Measurements from ENCODE around the gene TIMD4.
"Not testable (repeated sequence)": the region's sequence is repeated elsewhere in the genome, so short reads cannot be mapped to it uniquely, and the experiment has no call there.

DNA sequence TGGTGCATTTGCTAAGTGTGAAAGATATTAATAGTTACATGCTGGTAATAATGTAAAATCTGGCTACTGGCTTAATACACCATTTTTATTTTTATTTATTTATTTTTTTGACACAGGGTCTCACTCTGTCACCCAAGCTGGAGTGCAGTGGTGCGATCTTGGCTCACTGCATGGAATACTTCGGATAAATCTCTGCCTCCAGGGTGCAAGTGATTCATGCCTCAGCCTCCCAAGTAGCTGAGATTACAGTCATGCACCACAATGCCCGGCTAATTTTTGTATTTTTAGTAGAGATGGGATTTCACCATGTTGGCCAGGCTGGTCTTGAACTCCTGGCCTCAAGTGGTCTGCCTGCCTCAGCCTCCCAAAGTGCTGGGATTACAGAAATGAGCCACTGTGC lies 4.4 kb upstream of the TIMD4 start:
- TF ChIP-seq, protein P1, sequence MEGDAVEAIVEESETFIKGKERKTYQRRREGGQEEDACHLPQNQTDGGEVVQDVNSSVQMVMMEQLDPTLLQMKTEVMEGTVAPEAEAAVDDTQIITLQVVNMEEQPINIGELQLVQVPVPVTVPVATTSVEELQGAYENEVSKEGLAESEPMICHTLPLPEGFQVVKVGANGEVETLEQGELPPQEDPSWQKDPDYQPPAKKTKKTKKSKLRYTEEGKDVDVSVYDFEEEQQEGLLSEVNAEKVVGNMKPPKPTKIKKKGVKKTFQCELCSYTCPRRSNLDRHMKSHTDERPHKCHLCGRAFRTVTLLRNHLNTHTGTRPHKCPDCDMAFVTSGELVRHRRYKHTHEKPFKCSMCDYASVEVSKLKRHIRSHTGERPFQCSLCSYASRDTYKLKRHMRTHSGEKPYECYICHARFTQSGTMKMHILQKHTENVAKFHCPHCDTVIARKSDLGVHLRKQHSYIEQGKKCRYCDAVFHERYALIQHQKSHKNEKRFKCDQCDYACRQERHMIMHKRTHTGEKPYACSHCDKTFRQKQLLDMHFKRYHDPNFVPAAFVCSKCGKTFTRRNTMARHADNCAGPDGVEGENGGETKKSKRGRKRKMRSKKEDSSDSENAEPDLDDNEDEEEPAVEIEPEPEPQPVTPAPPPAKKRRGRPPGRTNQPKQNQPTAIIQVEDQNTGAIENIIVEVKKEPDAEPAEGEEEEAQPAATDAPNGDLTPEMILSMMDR (conservative IDR thresholded peaks at IDR 0.05; ENCODE audit: low read depth in 2 of 2), result not testable (repeated sequence)
- not testable (repeated sequence) for TF ChIP-seq EZH2 (IDR thresholded peaks at IDR 0.05; ENCODE audit: low read depth, unreplicated experiment); NANOG (IDR thresholded peaks at IDR 0.05; ENCODE audit: borderline replicate concordance); ZNF331 (CRISPR knock-in tag; IDR thresholded peaks at IDR 0.05; ENCODE audit: low read depth); JUNB (IDR thresholded peaks at IDR 0.05; ENCODE audit: unreplicated experiment); STAT1 (IDR thresholded peaks at IDR 0.05; ENCODE audit: unreplicated experiment); POLR2AphosphoS5 (IDR thresholded peaks at IDR 0.05; ENCODE audit: low read depth); EZH2phosphoT487 (IDR thresholded peaks at IDR 0.05; ENCODE audit: unreplicated experiment); CREB1 (CRISPR knock-in tag; IDR thresholded peaks at IDR 0.05; ENCODE audit: low read depth); ZNF114 (CRISPR knock-in tag; IDR thresholded peaks at IDR 0.05)
- TF ChIP-seq, protein P2, sequence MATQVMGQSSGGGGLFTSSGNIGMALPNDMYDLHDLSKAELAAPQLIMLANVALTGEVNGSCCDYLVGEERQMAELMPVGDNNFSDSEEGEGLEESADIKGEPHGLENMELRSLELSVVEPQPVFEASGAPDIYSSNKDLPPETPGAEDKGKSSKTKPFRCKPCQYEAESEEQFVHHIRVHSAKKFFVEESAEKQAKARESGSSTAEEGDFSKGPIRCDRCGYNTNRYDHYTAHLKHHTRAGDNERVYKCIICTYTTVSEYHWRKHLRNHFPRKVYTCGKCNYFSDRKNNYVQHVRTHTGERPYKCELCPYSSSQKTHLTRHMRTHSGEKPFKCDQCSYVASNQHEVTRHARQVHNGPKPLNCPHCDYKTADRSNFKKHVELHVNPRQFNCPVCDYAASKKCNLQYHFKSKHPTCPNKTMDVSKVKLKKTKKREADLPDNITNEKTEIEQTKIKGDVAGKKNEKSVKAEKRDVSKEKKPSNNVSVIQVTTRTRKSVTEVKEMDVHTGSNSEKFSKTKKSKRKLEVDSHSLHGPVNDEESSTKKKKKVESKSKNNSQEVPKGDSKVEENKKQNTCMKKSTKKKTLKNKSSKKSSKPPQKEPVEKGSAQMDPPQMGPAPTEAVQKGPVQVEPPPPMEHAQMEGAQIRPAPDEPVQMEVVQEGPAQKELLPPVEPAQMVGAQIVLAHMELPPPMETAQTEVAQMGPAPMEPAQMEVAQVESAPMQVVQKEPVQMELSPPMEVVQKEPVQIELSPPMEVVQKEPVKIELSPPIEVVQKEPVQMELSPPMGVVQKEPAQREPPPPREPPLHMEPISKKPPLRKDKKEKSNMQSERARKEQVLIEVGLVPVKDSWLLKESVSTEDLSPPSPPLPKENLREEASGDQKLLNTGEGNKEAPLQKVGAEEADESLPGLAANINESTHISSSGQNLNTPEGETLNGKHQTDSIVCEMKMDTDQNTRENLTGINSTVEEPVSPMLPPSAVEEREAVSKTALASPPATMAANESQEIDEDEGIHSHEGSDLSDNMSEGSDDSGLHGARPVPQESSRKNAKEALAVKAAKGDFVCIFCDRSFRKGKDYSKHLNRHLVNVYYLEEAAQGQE (IDR thresholded peaks at IDR 0.05; ENCODE audit: unreplicated experiment), result not testable (repeated sequence)
- TF ChIP-seq, protein P3, sequence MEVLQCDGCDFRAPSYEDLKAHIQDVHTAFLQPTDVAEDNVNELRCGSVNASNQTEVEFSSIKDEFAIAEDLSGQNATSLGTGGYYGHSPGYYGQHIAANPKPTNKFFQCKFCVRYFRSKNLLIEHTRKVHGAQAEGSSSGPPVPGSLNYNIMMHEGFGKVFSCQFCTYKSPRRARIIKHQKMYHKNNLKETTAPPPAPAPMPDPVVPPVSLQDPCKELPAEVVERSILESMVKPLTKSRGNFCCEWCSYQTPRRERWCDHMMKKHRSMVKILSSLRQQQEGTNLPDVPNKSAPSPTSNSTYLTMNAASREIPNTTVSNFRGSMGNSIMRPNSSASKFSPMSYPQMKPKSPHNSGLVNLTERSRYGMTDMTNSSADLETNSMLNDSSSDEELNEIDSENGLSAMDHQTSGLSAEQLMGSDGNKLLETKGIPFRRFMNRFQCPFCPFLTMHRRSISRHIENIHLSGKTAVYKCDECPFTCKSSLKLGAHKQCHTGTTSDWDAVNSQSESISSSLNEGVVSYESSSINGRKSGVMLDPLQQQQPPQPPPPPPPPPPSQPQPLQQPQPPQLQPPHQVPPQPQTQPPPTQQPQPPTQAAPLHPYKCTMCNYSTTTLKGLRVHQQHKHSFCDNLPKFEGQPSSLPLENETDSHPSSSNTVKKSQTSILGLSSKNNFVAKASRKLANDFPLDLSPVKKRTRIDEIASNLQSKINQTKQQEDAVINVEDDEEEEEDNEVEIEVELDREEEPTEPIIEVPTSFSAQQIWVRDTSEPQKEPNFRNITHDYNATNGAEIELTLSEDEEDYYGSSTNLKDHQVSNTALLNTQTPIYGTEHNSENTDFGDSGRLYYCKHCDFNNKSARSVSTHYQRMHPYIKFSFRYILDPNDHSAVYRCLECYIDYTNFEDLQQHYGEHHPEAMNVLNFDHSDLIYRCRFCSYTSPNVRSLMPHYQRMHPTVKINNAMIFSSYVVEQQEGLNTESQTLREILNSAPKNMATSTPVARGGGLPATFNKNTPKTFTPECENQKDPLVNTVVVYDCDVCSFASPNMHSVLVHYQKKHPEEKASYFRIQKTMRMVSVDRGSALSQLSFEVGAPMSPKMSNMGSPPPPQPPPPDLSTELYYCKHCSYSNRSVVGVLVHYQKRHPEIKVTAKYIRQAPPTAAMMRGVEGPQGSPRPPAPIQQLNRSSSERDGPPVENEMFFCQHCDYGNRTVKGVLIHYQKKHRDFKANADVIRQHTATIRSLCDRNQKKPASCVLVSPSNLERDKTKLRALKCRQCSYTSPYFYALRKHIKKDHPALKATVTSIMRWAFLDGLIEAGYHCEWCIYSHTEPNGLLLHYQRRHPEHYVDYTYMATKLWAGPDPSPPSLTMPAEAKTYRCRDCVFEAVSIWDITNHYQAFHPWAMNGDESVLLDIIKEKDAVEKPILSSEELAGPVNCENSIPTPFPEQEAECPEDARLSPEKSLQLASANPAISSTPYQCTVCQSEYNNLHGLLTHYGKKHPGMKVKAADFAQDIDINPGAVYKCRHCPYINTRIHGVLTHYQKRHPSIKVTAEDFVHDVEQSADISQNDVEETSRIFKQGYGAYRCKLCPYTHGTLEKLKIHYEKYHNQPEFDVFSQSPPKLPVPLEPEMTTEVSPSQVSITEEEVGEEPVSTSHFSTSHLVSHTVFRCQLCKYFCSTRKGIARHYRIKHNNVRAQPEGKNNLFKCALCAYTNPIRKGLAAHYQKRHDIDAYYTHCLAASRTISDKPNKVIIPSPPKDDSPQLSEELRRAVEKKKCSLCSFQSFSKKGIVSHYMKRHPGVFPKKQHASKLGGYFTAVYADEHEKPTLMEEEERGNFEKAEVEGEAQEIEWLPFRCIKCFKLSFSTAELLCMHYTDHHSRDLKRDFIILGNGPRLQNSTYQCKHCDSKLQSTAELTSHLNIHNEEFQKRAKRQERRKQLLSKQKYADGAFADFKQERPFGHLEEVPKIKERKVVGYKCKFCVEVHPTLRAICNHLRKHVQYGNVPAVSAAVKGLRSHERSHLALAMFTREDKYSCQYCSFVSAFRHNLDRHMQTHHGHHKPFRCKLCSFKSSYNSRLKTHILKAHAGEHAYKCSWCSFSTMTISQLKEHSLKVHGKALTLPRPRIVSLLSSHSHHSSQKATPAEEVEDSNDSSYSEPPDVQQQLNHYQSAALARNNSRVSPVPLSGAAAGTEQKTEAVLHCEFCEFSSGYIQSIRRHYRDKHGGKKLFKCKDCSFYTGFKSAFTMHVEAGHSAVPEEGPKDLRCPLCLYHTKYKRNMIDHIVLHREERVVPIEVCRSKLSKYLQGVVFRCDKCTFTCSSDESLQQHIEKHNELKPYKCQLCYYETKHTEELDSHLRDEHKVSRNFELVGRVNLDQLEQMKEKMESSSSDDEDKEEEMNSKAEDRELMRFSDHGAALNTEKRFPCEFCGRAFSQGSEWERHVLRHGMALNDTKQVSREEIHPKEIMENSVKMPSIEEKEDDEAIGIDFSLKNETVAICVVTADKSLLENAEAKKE (CRISPR knock-in tag; IDR thresholded peaks at IDR 0.05), result not testable (repeated sequence)
